HepG2 (cell line): Measurements from ENCODE around the gene TUBAL3. TPM values are rescaled to one million over a fixed set of nuclear protein-coding genes. Genes with fewer than 3 reads are reported as not detected.

Experiments used
- BCL6 ChIP-seq: IDR thresholded peaks from 2 replicates; pipeline ENCODE4 v1.6.1; 2016; ENCODE audit warnings: missing genetic modification reagents, missing compliant biosample characterization
- DNMT1 ChIP-seq: sonication (generic); formaldehyde crosslinking; IDR thresholded peaks from 2 replicates; pipeline ENCODE4 v1.5.1; 2020; ENCODE audit warnings: mild to moderate bottlenecking, missing genetic modification reagents
- DPF2 ChIP-seq: sonication (generic); formaldehyde crosslinking; IDR thresholded peaks from 2 replicates; pipeline ENCODE4 v1.4.0; 2020; ENCODE audit warnings: mild to moderate bottlenecking, low read depth, missing genetic modification reagents, borderline replicate concordance
- GABPB1 ChIP-seq: IDR thresholded peaks from 2 replicates; pipeline ENCODE4 v1.6.1; 2016; ENCODE audit warnings: mild to moderate bottlenecking, missing genetic modification reagents, moderate library complexity, missing compliant biosample characterization
- GATA4 ChIP-seq: sonication (generic); IDR thresholded peaks from 2 replicates; pipeline ENCODE4 v1.6.1; 2016; ENCODE audit warnings: antibody characterized with exemption, low read depth, borderline replicate concordance
- JARID2 ChIP-seq: sonication (generic); formaldehyde crosslinking; IDR thresholded peaks from 2 replicates; pipeline ENCODE4 v1.8.1; 2023; ENCODE audit warnings: missing genetic modification reagents, inconsistent platforms; ENCODE audit not compliant: insufficient replicate concordance
- KAT7 ChIP-seq: IDR thresholded peaks from 2 replicates; pipeline ENCODE4 v1.6.1; 2018; ENCODE audit warnings: borderline replicate concordance, missing compliant biosample characterization
- MAFF ChIP-seq: IDR thresholded peaks from 2 replicates; pipeline ENCODE4 v1.6.1; 2011; ENCODE audit warnings: low read depth, low read length, improper control_type of control experiment
- MXI1 ChIP-seq: IDR thresholded peaks from 3 replicates; pipeline ENCODE4 v1.6.1; 2012; ENCODE audit warnings: low read depth, low read length, inconsistent platforms, borderline replicate concordance
- NFRKB ChIP-seq: fragments of 450-650 bp; IDR thresholded peaks from 2 replicates; pipeline ENCODE4 v1.6.1; 2017
- NR3C1 ChIP-seq: sonication (generic); formaldehyde crosslinking; IDR thresholded peaks from 2 replicates; pipeline ENCODE4 v1.4.0; 2020; ENCODE audit warnings: missing genetic modification reagents
- SRSF1 ChIP-seq: fragments of 200-400 bp; formaldehyde crosslinking; optimal IDR thresholded peaks from 2 replicates; pipeline ENCODE3; 2017; ENCODE audit warnings: mild to moderate bottlenecking, low read depth, low read length, moderate library complexity
- TRIM24 ChIP-seq: sonication (generic); formaldehyde crosslinking; IDR thresholded peaks from 2 replicates; pipeline ENCODE4 v1.8.0; 2022; ENCODE audit warnings: mild to moderate bottlenecking, missing genetic modification reagents
- ZFP1 ChIP-seq: IDR thresholded peaks from 2 replicates; pipeline ENCODE4 v1.6.1; 2016
- ZNF124 ChIP-seq: sonication (generic); formaldehyde crosslinking; IDR thresholded peaks from 2 replicates; pipeline ENCODE4 v1.4.0; 2020; ENCODE audit warnings: missing genetic modification reagents
- ZNF235 ChIP-seq: sonication (generic); formaldehyde crosslinking; IDR thresholded peaks from 2 replicates; pipeline ENCODE4 v1.8.1; 2023; ENCODE audit warnings: mild to moderate bottlenecking, missing genetic modification reagents, borderline replicate concordance
- ZNF33B ChIP-seq: sonication (generic); formaldehyde crosslinking; IDR thresholded peaks from 2 replicates; pipeline ENCODE4 v1.5.1; 2020; ENCODE audit warnings: mild to moderate bottlenecking, missing genetic modification reagents
- ZNF414 ChIP-seq: sonication (generic); formaldehyde crosslinking; IDR thresholded peaks from 2 replicates; pipeline ENCODE4 v1.5.0; 2020; ENCODE audit warnings: missing genetic modification reagents
- ZNF558 ChIP-seq: sonication (generic); formaldehyde crosslinking; IDR thresholded peaks from 2 replicates; pipeline ENCODE4 v1.9.0; 2022; ENCODE audit warnings: mild to moderate bottlenecking, missing genetic modification reagents, borderline replicate concordance
- ZNF598 ChIP-seq: sonication (generic); formaldehyde crosslinking; IDR thresholded peaks from 2 replicates; pipeline ENCODE4 v1.5.1; 2020; ENCODE audit warnings: mild to moderate bottlenecking, missing genetic modification reagents, borderline replicate concordance
- ZNF619 ChIP-seq: sonication (generic); formaldehyde crosslinking; IDR thresholded peaks from 2 replicates; pipeline ENCODE4 v1.4.0; 2020; ENCODE audit warnings: mild to moderate bottlenecking, missing genetic modification reagents
- ZNF780A ChIP-seq: sonication (generic); formaldehyde crosslinking; IDR thresholded peaks from 2 replicates; pipeline ENCODE4 v1.8.0; 2022; ENCODE audit warnings: mild to moderate bottlenecking, missing genetic modification reagents, moderate library complexity
- ZNF879 ChIP-seq: sonication (generic); formaldehyde crosslinking; IDR thresholded peaks from 2 replicates; pipeline ENCODE4 v1.8.1; 2023; ENCODE audit warnings: missing genetic modification reagents
- ZSCAN22 ChIP-seq: sonication (generic); formaldehyde crosslinking; IDR thresholded peaks from 2 replicates; pipeline ENCODE4 v1.4.0; 2020; ENCODE audit warnings: mild to moderate bottlenecking, missing genetic modification reagents
- polyA plus RNA-seq, 8 experiments: library from polyadenylated mRNA; depleted of rRNA in 3 of 8; stranded (reverse) in 7 of 8; unstranded in 1 of 8; fragments of >200 nt; fragmentation: Illumina TruSeq in 4 of 8; extraction: Trizol in 4 of 8; gene quantifications; 2 replicates each; pipeline versions ENCODE4 v1.2.1 to v1.2.3, GENCODE V29; 2011 to 2016; ENCODE audit warnings: low read depth in 4 of 8, missing spikeins in 1 of 8, mixed read lengths in 1 of 8; ENCODE audit not compliant: insufficient read depth in 1 of 8
- total RNA-seq, 5 experiments: library from RNA; depleted of rRNA; stranded (reverse); fragments of >200 nt; fragmentation: Illumina TruSeq; extraction: Trizol; gene quantifications; 2 replicates each; pipeline ENCODE4 v1.2.3, GENCODE V29; 2016; ENCODE audit warnings: low read depth in 1 of 5
- TF ChIP-seq, protein P1 (sequence below): IDR thresholded peaks from 2 replicates; pipeline ENCODE4 v1.6.1; 2016; ENCODE audit warnings: control low read depth
- TF ChIP-seq, protein P2 (sequence below): sonication (generic); formaldehyde crosslinking; IDR thresholded peaks from 2 replicates; pipeline ENCODE4 v1.4.0; 2020; ENCODE audit warnings: missing genetic modification reagents, mild to moderate bottlenecking, borderline replicate concordance

TUBAL3 gene
- total and polyA plus RNA-seq, 2 of the 13 experiments (the other 11 are each of a cell fraction or from before 2014, with no cell fraction given) = 0.07 to 0.26 TPM

DNA sequence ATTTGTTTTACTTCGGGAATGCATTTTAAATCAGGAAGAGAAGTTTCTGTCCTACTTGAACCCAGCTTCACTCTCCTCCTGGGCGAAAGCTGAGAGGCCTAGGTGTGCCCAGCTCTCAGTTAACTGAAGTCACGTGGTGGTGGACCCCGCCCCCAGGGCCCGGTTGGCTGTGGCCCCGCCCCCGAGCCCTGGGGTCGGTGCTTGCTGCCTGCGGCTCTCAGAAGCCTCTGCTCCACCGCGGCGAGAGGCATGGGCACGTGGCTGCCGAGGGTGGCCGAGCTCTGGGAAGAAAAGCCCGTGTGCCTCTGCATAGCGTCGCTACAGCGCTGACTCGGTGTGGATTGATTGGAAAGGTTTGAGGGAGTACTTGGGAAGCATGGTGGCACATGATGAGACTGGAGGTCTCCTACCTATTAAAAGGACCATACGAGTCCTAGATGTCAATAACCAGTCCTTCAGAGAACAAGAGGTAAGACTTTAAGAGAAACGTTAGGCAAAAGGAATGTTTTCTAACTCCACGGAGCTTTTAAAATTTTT is 41.8 kb upstream of the TUBAL3 start (continued):
- peak; percentile 77 for TF ChIP-seq GABPB1
- no peak for TF ChIP-seq TRIM24 (CRISPR knock-in tag)
- peak; percentile 66; the same call in 1 of the 2 replicates for TF ChIP-seq ZNF558 (CRISPR knock-in tag)
- TF ChIP-seq ZSCAN22 (CRISPR knock-in tag) = no peak
- no peak for TF ChIP-seq DNMT1 (CRISPR knock-in tag)
- TF ChIP-seq ZNF598 (CRISPR knock-in tag) = 0 out of 2 replicates have a peak, but pooled peaks have one; percentile 59
- TF ChIP-seq, protein P1, sequence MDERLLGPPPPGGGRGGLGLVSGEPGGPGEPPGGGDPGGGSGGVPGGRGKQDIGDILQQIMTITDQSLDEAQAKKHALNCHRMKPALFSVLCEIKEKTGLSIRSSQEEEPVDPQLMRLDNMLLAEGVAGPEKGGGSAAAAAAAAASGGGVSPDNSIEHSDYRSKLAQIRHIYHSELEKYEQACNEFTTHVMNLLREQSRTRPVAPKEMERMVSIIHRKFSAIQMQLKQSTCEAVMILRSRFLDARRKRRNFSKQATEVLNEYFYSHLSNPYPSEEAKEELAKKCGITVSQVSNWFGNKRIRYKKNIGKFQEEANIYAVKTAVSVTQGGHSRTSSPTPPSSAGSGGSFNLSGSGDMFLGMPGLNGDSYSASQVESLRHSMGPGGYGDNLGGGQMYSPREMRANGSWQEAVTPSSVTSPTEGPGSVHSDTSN (CRISPR knock-in tag) = no peak
- TF ChIP-seq ZNF235 (CRISPR knock-in tag) = no peak
- no peak for TF ChIP-seq ZNF780A (CRISPR knock-in tag)
- TF ChIP-seq, protein P2, sequence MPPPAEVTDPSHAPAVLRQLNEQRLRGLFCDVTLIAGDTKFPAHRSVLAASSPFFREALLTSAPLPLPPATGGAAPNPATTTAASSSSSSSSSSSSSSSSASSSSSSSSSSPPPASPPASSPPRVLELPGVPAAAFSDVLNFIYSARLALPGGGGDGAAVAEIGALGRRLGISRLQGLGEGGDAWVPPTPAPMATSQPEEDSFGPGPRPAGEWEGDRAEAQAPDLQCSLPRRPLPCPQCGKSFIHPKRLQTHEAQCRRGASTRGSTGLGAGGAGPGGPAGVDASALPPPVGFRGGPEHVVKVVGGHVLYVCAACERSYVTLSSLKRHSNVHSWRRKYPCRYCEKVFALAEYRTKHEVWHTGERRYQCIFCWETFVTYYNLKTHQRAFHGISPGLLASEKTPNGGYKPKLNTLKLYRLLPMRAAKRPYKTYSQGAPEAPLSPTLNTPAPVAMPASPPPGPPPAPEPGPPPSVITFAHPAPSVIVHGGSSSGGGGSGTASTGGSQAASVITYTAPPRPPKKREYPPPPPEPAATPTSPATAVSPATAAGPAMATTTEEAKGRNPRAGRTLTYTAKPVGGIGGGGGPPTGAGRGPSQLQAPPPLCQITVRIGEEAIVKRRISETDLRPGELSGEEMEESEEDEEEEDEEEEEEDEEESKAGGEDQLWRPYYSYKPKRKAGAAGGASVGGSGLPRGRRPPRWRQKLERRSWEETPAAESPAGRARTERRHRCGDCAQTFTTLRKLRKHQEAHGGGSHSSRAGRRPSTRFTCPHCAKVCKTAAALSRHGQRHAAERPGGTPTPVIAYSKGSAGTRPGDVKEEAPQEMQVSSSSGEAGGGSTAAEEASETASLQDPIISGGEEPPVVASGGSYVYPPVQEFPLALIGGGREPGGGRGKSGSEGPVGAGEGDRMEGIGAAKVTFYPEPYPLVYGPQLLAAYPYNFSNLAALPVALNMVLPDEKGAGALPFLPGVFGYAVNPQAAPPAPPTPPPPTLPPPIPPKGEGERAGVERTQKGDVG (CRISPR knock-in tag) = peak; percentile 81; the same call in 1 of the 2 replicates
- peak; percentile 97 for TF ChIP-seq ZNF124
- no peak for TF ChIP-seq NR3C1 (CRISPR knock-in tag)
- TF ChIP-seq JARID2 = peak; percentile 98
- TF ChIP-seq MXI1 = peak; percentile 98; the same call in 2 of the 3 replicates
- no peak for TF ChIP-seq SRSF1
- TF ChIP-seq ZNF879 = no peak
- peak; percentile 77 for TF ChIP-seq BCL6 (CRISPR knock-in tag)
- 0 out of 2 replicates have a peak, but pooled peaks have one; percentile 63 for TF ChIP-seq ZNF619 (CRISPR knock-in tag)
- TF ChIP-seq ZNF414 (CRISPR knock-in tag) = no peak
- no peak for TF ChIP-seq NFRKB
- TF ChIP-seq ZNF33B (CRISPR knock-in tag) = no peak; the same call in 1 of the 2 replicates
- peak; percentile 78; the same call in 1 of the 2 replicates for TF ChIP-seq ZFP1 (CRISPR knock-in tag)
- TF ChIP-seq GATA4 = peak; percentile 90
- no peak for TF ChIP-seq MAFF
- no peak for TF ChIP-seq DPF2
- TF ChIP-seq KAT7 = peak; percentile 83; the same call in 1 of the 2 replicates
